ENCODE measurements around the gene ZNF629. TPM values are rescaled to one million over a fixed set of nuclear protein-coding genes. Genes with fewer than 3 reads are reported as not detected.

Gene ZNF629
- total RNA-seq, 4 donors from 2014 or later: 9.1 to 12.7 (median 10.3) TPM

- ATAC-seq (no peak), DNase-seq (no peak)
- peak overlapping the region in 2 of 4 donors; percentile 77 to 86 for H3K27ac ChIP-seq
- peaks cover 0 to 20% of the 10 kb centered on the region in 2 donors for H3K36me3 ChIP-seq
- intact Hi-C loops (cut with DNase I; ENCODE audit: low total_unique reads) (loop anchor here (5.0 kb wide), 1 partner anchor 436 kb away; the partner anchor contains the start of gene FUS), in situ Hi-C loops (cut with MboI; ENCODE audit: low sequenced_read_pairs in 4 of 4) (no loop called here)
- no peak overlapping the region for H3K4me3 ChIP-seq
- no peaks in the 10 kb centered on the region for H3K9me3 ChIP-seq
- no peaks in the 10 kb centered on the region for H3K27me3 ChIP-seq
- no peak for TF ChIP-seq POLR2A (IDR thresholded peaks at IDR 0.05)
- TF ChIP-seq CTCF (IDR thresholded peaks at IDR 0.05 in 4 of 5, conservative IDR thresholded peaks at IDR 0.05 in 1 of 5): no peak
- H3K4me1 ChIP-seq: peaks cover 7 to 8% of the 10 kb centered on the region in 2 donors
These were observed 40.3 kb downstream of the ZNF629 start for GRCh38 chr16:30746638-30747175.

GRCh38 chr16:30745082-30745481, 41.9 kb downstream of the ZNF629 start:
- intact Hi-C loops (cut with DNase I; ENCODE audit: low total_unique reads) (loop anchor here (5.0 kb wide), 1 partner anchor 437 kb away; the partner anchor contains the start of gene FUS), in situ Hi-C loops (cut with MboI; ENCODE audit: low sequenced_read_pairs in 4 of 4) (no loop called here)
- H3K27ac ChIP-seq: peak overlapping the region; percentile 58 to 68 (median 62)
- H3K4me3 ChIP-seq: no peak overlapping the region
- ATAC-seq (no peak), DNase-seq (no peak)
- H3K9me3 ChIP-seq: no peaks in the 10 kb centered on the region
- peaks cover 0 to 12% of the 10 kb centered on the region in 2 donors for H3K36me3 ChIP-seq
- TF ChIP-seq CTCF (IDR thresholded peaks at IDR 0.05 in 4 of 5, conservative IDR thresholded peaks at IDR 0.05 in 1 of 5): no peak
- TF ChIP-seq POLR2A (IDR thresholded peaks at IDR 0.05): no peak
- peaks cover 18 to 23% of the 10 kb centered on the region in 2 donors for H3K4me1 ChIP-seq
- H3K27me3 ChIP-seq: no peaks in the 10 kb centered on the region

- Histone ChIP-seq H3K4me3 (no peak overlapping the region), H3K9me3 (no peaks in the 10 kb centered on the region), H3K27me3 (no peaks in the 10 kb centered on the region), H3K4me1 (peaks cover 19 to 23% of the 10 kb centered on the region in 2 donors), H3K27ac (peak overlapping the region; percentile 58 to 68 (median 62)), H3K36me3 (peaks cover 0 to 19% of the 10 kb centered on the region in 2 donors)
- ATAC-seq (peak in 1 of 2 donors; percentile 5), DNase-seq (peak in 1 of 2 donors; percentile 69)
- no peak for TF ChIP-seq POLR2A (IDR thresholded peaks at IDR 0.05)
- TF ChIP-seq CTCF (IDR thresholded peaks at IDR 0.05 in 4 of 5, conservative IDR thresholded peaks at IDR 0.05 in 1 of 5): no peak
- in situ Hi-C loops (cut with MboI; ENCODE audit: low sequenced_read_pairs in 4 of 4): no loop called here
- intact Hi-C loops (cut with DNase I; ENCODE audit: low total_unique reads): no loop called here
These were observed 42.8 kb downstream of the ZNF629 start for GRCh38 chr16:30744183-30744582.

GRCh38 chr16:30743716-30744115, 43.3 kb downstream of the ZNF629 start:
- peaks cover 0 to 24% of the 10 kb centered on the region in 2 donors for H3K36me3 ChIP-seq
- peaks cover 19 to 22% of the 10 kb centered on the region in 2 donors for H3K4me1 ChIP-seq
- H3K27ac ChIP-seq: peak overlapping the region; percentile 58 to 68 (median 62)
- no peak for ATAC-seq
- H3K9me3 ChIP-seq: no peaks in the 10 kb centered on the region
- peak in 1 of 2 donors; percentile 53 for DNase-seq
- no peak overlapping the region for H3K4me3 ChIP-seq
- in situ Hi-C loops (cut with MboI; ENCODE audit: low sequenced_read_pairs in 4 of 4): no loop called here
- TF ChIP-seq POLR2A (IDR thresholded peaks at IDR 0.05): no peak
- no peak for TF ChIP-seq CTCF (IDR thresholded peaks at IDR 0.05 in 4 of 5, conservative IDR thresholded peaks at IDR 0.05 in 1 of 5)
- intact Hi-C loops (cut with DNase I; ENCODE audit: low total_unique reads): no loop called here
- no peaks in the 10 kb centered on the region for H3K27me3 ChIP-seq

Data from gastrocnemius medialis (tissue), 4 donors.